H9 (cell line): ENCODE results near the gene LRRC37A. TPM values are rescaled to one million over a fixed set of nuclear protein-coding genes. Genes with fewer than 3 reads are reported as not detected.
"Not testable (repeated sequence)": the region's sequence is repeated elsewhere in the genome, so short reads cannot be mapped to it uniquely, and the experiment has no call there.

Experiments used
- DNase-seq: peaks from one replicate; pipeline ENCODE4 v3.0.0-alpha.2; 2017
- H2AFZ ChIP-seq: one replicate; pipeline ENCODE4 v1.6.1; 2013; ENCODE audit warnings: mild to moderate bottlenecking, low read length, control low read depth, moderate library complexity
- H2AK5ac ChIP-seq: 2 replicates; pipeline ENCODE4 v1.6.1; 2013; ENCODE audit warnings: low read length, control low read depth, mixed read lengths; ENCODE audit not compliant: insufficient read length
- H2BK120ac ChIP-seq: one replicate; pipeline ENCODE4 v1.6.1; 2013; ENCODE audit warnings: low read depth, mild to moderate bottlenecking, low read length, control low read depth, inconsistent platforms; ENCODE audit not compliant: poor library complexity, severe bottlenecking
- H2BK12ac ChIP-seq: 2 replicates; pipeline ENCODE4 v1.6.1; 2013; ENCODE audit warnings: low read length, control low read depth, mixed read lengths, low read depth; ENCODE audit not compliant: insufficient read length
- H2BK15ac ChIP-seq: 2 replicates; pipeline ENCODE4 v1.6.1; 2013; ENCODE audit warnings: low read depth, low read length, control low read depth
- H2BK20ac ChIP-seq: one replicate; pipeline ENCODE4 v1.6.1; 2013; ENCODE audit warnings: low read depth, mild to moderate bottlenecking, low read length, control low read depth, inconsistent platforms; ENCODE audit not compliant: poor library complexity, severe bottlenecking
- H2BK5ac ChIP-seq: 2 replicates; pipeline ENCODE4 v1.6.1; 2013; ENCODE audit warnings: low read length, control low read depth, mixed read lengths; ENCODE audit not compliant: insufficient read length
- H3K14ac ChIP-seq: 2 replicates; pipeline ENCODE4 v1.6.1; 2013; ENCODE audit warnings: low read length, control low read depth; ENCODE audit not compliant: insufficient read depth
- H3K18ac ChIP-seq: 2 replicates; pipeline ENCODE4 v1.6.1; 2013; ENCODE audit warnings: low read depth, mild to moderate bottlenecking, mixed read lengths, low read length, control low read depth; ENCODE audit not compliant: insufficient read length
- H3K23ac ChIP-seq: 2 replicates; pipeline ENCODE4 v1.6.1; 2013; ENCODE audit warnings: low read length, control low read depth, mixed read lengths, low read depth; ENCODE audit not compliant: insufficient read length
- H3K23me2 ChIP-seq: 2 replicates; pipeline ENCODE4 v1.6.1; 2013; ENCODE audit warnings: low read depth, mild to moderate bottlenecking, mixed read lengths, low read length, control low read depth; ENCODE audit not compliant: insufficient read length, poor library complexity, severe bottlenecking
- H3K27ac ChIP-seq: 2 replicates; pipeline ENCODE4 v1.5.1; 2013; ENCODE audit warnings: low read length, control low read depth, mixed read lengths, low read depth; ENCODE audit not compliant: insufficient read length
- H3K27me3 ChIP-seq: 2 replicates; pipeline ENCODE4 v1.6.1; 2013; ENCODE audit warnings: low read length, control low read depth, inconsistent platforms; ENCODE audit not compliant: insufficient read depth
- H3K4ac ChIP-seq: 2 replicates; pipeline ENCODE4 v1.6.1; 2013; ENCODE audit warnings: low read depth, mild to moderate bottlenecking, control low read depth, inconsistent platforms, low read length, moderate library complexity
- H3K4me1 ChIP-seq: 2 replicates; pipeline ENCODE4 v1.6.1; 2013; ENCODE audit warnings: low read length, control low read depth, inconsistent platforms; ENCODE audit not compliant: insufficient read depth
- H3K4me2 ChIP-seq: 2 replicates; pipeline ENCODE4 v1.6.1; 2013; ENCODE audit warnings: low read length, control low read depth, mixed read lengths; ENCODE audit not compliant: insufficient read length, insufficient read depth
- H3K56ac ChIP-seq: 2 replicates; pipeline ENCODE4 v1.6.1; 2013; ENCODE audit warnings: low read depth, mild to moderate bottlenecking, mixed read lengths, low read length, control low read depth; ENCODE audit not compliant: insufficient read length
- H3K79me1 ChIP-seq: 2 replicates; pipeline ENCODE4 v1.6.1; 2013; ENCODE audit warnings: low read depth, mild to moderate bottlenecking, moderate library complexity, low read length, control low read depth, inconsistent platforms; ENCODE audit not compliant: insufficient read depth, poor library complexity, severe bottlenecking
- H3K79me2 ChIP-seq: 2 replicates; pipeline ENCODE4 v1.6.1; 2013; ENCODE audit warnings: low read length, control low read depth, inconsistent platforms; ENCODE audit not compliant: insufficient read depth
- H3K9ac ChIP-seq: 2 replicates; pipeline ENCODE4 v1.6.1; 2013; ENCODE audit warnings: low read length, control low read depth, mixed read lengths; ENCODE audit not compliant: insufficient read length; ENCODE audit errors: extremely low read depth
- H3K9me3 ChIP-seq: one replicate; pipeline ENCODE4 v1.6.1; 2013; ENCODE audit warnings: low read depth, low read length, inconsistent platforms; ENCODE audit not compliant: control insufficient read depth
- H3T11ph ChIP-seq: one replicate; pipeline ENCODE4 v1.6.1; 2013; ENCODE audit warnings: mild to moderate bottlenecking, low read length, control low read depth, inconsistent platforms
- H4K20me1 ChIP-seq: one replicate; pipeline ENCODE4 v1.6.1; 2013; ENCODE audit not compliant: control insufficient read depth, insufficient read length, insufficient read depth
- H4K5ac ChIP-seq: 2 replicates; pipeline ENCODE4 v1.6.1; 2013; ENCODE audit warnings: low read depth, mild to moderate bottlenecking, mixed read lengths, low read length, control low read depth; ENCODE audit not compliant: insufficient read length
- H4K8ac ChIP-seq: replicated peaks from 2 replicates; pipeline ENCODE4 v1.6.1; 2013; ENCODE audit warnings: low read length, control low read depth, mixed read lengths, low read depth; ENCODE audit not compliant: insufficient read length
- H4K91ac ChIP-seq: 2 replicates; pipeline ENCODE4 v1.6.1; 2013; ENCODE audit warnings: low read depth, mild to moderate bottlenecking, moderate library complexity, mixed read lengths, low read length, control low read depth; ENCODE audit not compliant: insufficient read length
- H3K27ac Mint-ChIP-seq, 3 experiments: 2 replicates in 2 of 3; 3 replicates in 1 of 3; pipeline ENCODE4 v1.8.0; 2020 to 2021; ENCODE audit warnings: mixed read lengths in 3 of 3, mild to moderate bottlenecking in 1 of 3, moderate library complexity in 1 of 3
- H3K27me3 Mint-ChIP-seq: 2 replicates; pipeline ENCODE4 v1.8.0; 2021; ENCODE audit warnings: low read depth, mild to moderate bottlenecking, moderate library complexity, mixed read lengths
- H3K36me3 Mint-ChIP-seq, 3 experiments: 2 replicates in 2 of 3; 3 replicates in 1 of 3; pipeline ENCODE4 v1.8.0; 2020 to 2021; ENCODE audit warnings: low read depth in 3 of 3, mixed read lengths in 3 of 3; ENCODE audit not compliant: insufficient read depth in 1 of 3
- H3K4me1 Mint-ChIP-seq, 2 experiments: 2 replicates each; pipeline ENCODE4 v1.8.0; 2020; ENCODE audit warnings: mixed read lengths in 2 of 2
- H3K4me3 Mint-ChIP-seq, 2 experiments: 2 replicates in 1 of 2; 3 replicates in 1 of 2; pipeline ENCODE4 v1.8.0; 2020 to 2021; ENCODE audit warnings: mild to moderate bottlenecking in 2 of 2, mixed read lengths in 2 of 2, moderate library complexity in 1 of 2
- H3K9me3 Mint-ChIP-seq, 2 experiments: 2 replicates in 1 of 2; 3 replicates in 1 of 2; pipeline ENCODE4 v1.8.0; 2020; ENCODE audit warnings: mild to moderate bottlenecking in 2 of 2, mixed read lengths in 2 of 2, moderate library complexity in 1 of 2
- WGBS: extraction: QIAGEN DNeasy Blood & Tissue Kit; methylation state at CpG from one replicate; pipeline ENCODE4 v1.1.7; 2013; ENCODE audit warnings: missing lambda C conversion rate, low lambda C conversion rate, mixed read lengths; ENCODE audit not compliant: insufficient read length; ENCODE audit errors: extremely low coverage; 5-methylcytosine and 5-hydroxymethylcytosine counted together
- total RNA-seq: library from RNA; stranded (reverse); gene quantifications from 2 replicates; pipeline ENCODE4 v1.2.1, GENCODE V29; 2021

Gene LRRC37A
- total RNA-seq, 1 experiment from 2014 or later: 1.9 TPM

DNA sequence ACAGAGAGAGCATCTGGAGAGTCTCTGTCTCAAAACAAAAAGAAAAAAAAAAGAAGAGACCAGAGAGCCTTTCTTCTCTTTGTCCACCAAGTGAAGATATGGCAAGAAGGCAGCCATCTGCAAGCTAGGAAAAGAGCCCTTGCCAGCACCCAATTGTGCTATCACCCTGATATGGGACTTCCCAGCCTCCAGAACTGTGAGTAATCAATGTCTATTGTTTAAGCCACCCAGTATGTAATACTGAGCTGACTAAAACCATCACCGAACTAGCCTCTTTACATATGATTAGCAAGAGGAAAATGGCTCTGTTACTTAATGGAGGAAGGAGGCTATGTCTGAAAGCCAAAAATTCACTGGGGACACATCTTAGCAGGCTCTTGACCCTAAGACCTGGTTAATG is 38.6 kb upstream of the LRRC37A start:
- H3K4me2 ChIP-seq, H2BK12ac ChIP-seq, H4K8ac ChIP-seq, H3K27ac ChIP-seq, H3K14ac ChIP-seq, H3K36me3 Mint-ChIP-seq, H3K4me1 ChIP-seq, H2BK15ac ChIP-seq, H3K9me3 ChIP-seq, H3T11ph ChIP-seq, H3K27ac Mint-ChIP-seq, H3K9ac ChIP-seq, H4K5ac ChIP-seq, H3K4me1 Mint-ChIP-seq, H3K56ac ChIP-seq, H3K9me3 Mint-ChIP-seq, H2BK20ac ChIP-seq, H3K18ac ChIP-seq, DNase-seq, H3K27me3 ChIP-seq, H2AFZ ChIP-seq, H2BK120ac ChIP-seq, H3K79me2 ChIP-seq, H3K23ac ChIP-seq, H4K91ac ChIP-seq, H3K4ac ChIP-seq, H3K4me3 Mint-ChIP-seq, H3K79me1 ChIP-seq, H2AK5ac ChIP-seq, H4K20me1 ChIP-seq, H2BK5ac ChIP-seq, H3K23me2 ChIP-seq: not testable (repeated sequence)
- no CpG with 5 or more reads among the region's 1 CpG for WGBS
- peaks cover 28% of the 10 kb centered on the region for H3K27me3 Mint-ChIP-seq
